Right lobe of liver (tissue), 4 donors: ENCODE measurements around the gene MBNL3.

Experiments
- POLR2A ChIP-seq: fragments of 450-650 bp; IDR thresholded peaks from one replicate; pipeline ENCODE4 v1.6.1; 2017; ENCODE audit warnings: antibody characterized with exemption, mild to moderate bottlenecking
- TF ChIP-seq, protein P1 (sequence below), 4 donors: fragments of 200-600 bp in 3 of 4; fragments of 450-650 bp in 1 of 4; IDR thresholded peaks; one replicate each; pipeline versions ENCODE4 v1.5.1 to v1.8.0; 2016 to 2022; ENCODE audit warnings: antibody characterized with exemption in 4 of 4, mild to moderate bottlenecking in 2 of 4
- donor health status: DM: no; HTN: no; CAD: no.
- donor health status: DM: no; HTN: no; CAD: no.
- donor health status: DM: no; HTN: yes; CAD: no.

DNA sequence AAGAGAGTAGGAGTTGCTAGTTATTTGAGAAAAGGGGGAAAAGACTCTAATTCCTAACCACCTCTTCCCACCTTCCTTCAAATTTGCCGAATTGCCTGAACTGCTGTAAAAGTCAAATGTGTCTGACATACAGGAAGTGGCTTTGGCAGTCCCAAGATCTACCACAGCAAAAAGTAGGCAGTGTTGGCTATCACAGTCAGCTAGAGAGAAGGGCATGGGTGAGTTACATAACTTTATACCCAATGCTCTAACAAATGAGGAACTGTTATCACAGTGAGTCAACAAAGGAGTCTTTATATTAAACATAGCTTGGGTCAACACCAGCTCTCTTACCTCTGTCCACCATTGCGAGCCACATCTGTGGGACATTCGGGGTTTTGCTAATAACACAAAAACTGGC, 2.4 kb upstream of the MBNL3 start:
- TF ChIP-seq, protein P1, sequence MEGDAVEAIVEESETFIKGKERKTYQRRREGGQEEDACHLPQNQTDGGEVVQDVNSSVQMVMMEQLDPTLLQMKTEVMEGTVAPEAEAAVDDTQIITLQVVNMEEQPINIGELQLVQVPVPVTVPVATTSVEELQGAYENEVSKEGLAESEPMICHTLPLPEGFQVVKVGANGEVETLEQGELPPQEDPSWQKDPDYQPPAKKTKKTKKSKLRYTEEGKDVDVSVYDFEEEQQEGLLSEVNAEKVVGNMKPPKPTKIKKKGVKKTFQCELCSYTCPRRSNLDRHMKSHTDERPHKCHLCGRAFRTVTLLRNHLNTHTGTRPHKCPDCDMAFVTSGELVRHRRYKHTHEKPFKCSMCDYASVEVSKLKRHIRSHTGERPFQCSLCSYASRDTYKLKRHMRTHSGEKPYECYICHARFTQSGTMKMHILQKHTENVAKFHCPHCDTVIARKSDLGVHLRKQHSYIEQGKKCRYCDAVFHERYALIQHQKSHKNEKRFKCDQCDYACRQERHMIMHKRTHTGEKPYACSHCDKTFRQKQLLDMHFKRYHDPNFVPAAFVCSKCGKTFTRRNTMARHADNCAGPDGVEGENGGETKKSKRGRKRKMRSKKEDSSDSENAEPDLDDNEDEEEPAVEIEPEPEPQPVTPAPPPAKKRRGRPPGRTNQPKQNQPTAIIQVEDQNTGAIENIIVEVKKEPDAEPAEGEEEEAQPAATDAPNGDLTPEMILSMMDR (IDR thresholded peaks at IDR 0.05): peak in 3 of 4 donors; percentile 13 to 51 (median 14)
- no peak for TF ChIP-seq POLR2A
